Panc1 (cell line): ENCODE measurements around the gene ZNF547. TPM values are rescaled to one million over a fixed set of nuclear protein-coding genes. Genes with fewer than 3 reads are reported as not detected.

Source experiments
- ATAC-seq: fragments of 200-7000 bp; cut with Tn5 transposase; 2 replicates; pipeline ENCODE4 v1.9.1; 2020; ENCODE audit warnings: mild to moderate bottlenecking, moderate library complexity
- BruUV-seq: library from RNA; stranded (reverse); fragments of 400-500 nt; replicated peaks from 2 replicates; lab custom pipeline; 2021; lab: Mats Ljungman, UMichigan
- CTCF ChIA-PET: fragments of 300-600 bp; sonication (Branson Sonifier 250); formaldehyde crosslinking; loops from one replicate; lab custom pipeline; 2022; ENCODE audit warnings: antibody characterized with exemption; lab: Charles Lee
- POLR2A ChIA-PET: fragments of 300-600 bp; sonication (Branson Sonifier 250); formaldehyde crosslinking; loops from one replicate; lab custom pipeline; 2022; ENCODE audit warnings: antibody characterized with exemption; lab: Charles Lee
- DNase-seq: peaks from one replicate; pipeline ENCODE4 v3.0.0-alpha.2; 2010; ENCODE audit warnings: low read depth, low spot score
- H3K27ac ChIP-seq: 2 replicates; pipeline ENCODE4 v1.5.1; 2011; ENCODE audit warnings: mild to moderate bottlenecking, low read length, inconsistent platforms
- H3K27me3 ChIP-seq: fragments of 200-500 bp; sonication (Bioruptor generic); 2 replicates; pipeline ENCODE4 v1.6.0; 2014; ENCODE audit warnings: low read length, inconsistent platforms; ENCODE audit not compliant: control insufficient read depth, insufficient read depth
- H3K36me3 ChIP-seq: fragments of 200-500 bp; sonication (Bioruptor generic); 2 replicates; pipeline ENCODE4 v1.5.1; 2014; ENCODE audit warnings: inconsistent platforms, mild to moderate bottlenecking, low read length, moderate library complexity; ENCODE audit not compliant: control insufficient read depth, insufficient read depth
- H3K4me1 ChIP-seq: 2 replicates; pipeline ENCODE4 v1.5.1; 2011; ENCODE audit warnings: inconsistent platforms, mild to moderate bottlenecking, low read length, moderate library complexity; ENCODE audit not compliant: control insufficient read depth, insufficient read depth
- H3K4me3 ChIP-seq, 2 experiments: 2 replicates each; pipeline ENCODE4 v1.5.1; 2011 to 2012; ENCODE audit warnings: low read depth in 2 of 2, low read length in 2 of 2, mild to moderate bottlenecking in 2 of 2, inconsistent platforms in 1 of 2, moderate library complexity in 1 of 2
- H3K9me3 ChIP-seq: fragments of 200-500 bp; sonication (Bioruptor generic); 2 replicates; pipeline ENCODE4 v1.5.1; 2014; ENCODE audit warnings: low read depth, mild to moderate bottlenecking, inconsistent platforms, low read length, moderate library complexity; ENCODE audit not compliant: control insufficient read depth, insufficient read depth
- CTCF ChIP-seq: fragments of 450-650 bp; IDR thresholded peaks from 2 replicates; pipeline ENCODE4 v1.5.1; 2017; ENCODE audit warnings: mild to moderate bottlenecking
- POLR2AphosphoS5 ChIP-seq: IDR thresholded peaks from 2 replicates; pipeline ENCODE4 v1.6.1; 2012; ENCODE audit warnings: mild to moderate bottlenecking, low read depth, low read length, moderate library complexity
- REST ChIP-seq, 2 experiments: IDR thresholded peaks; 2 replicates each; pipeline ENCODE4 v1.6.1; 2011 to 2012; ENCODE audit warnings: low read depth in 2 of 2, control low read depth in 1 of 2, low read length in 1 of 2, mild to moderate bottlenecking in 1 of 2, moderate library complexity in 1 of 2; ENCODE audit not compliant: insufficient read depth in 1 of 2
- SIN3A ChIP-seq: IDR thresholded peaks from 2 replicates; pipeline ENCODE4 v1.6.1; 2012; ENCODE audit warnings: low read depth, mild to moderate bottlenecking, low read length, moderate library complexity, borderline replicate concordance; ENCODE audit not compliant: insufficient read depth
- TCF7L2 ChIP-seq: IDR thresholded peaks from 2 replicates; pipeline ENCODE4 v1.6.1; 2011; ENCODE audit warnings: mild to moderate bottlenecking, low read depth, low read length, inconsistent platforms
- in situ Hi-C: cut with HindIII; loops from 2 replicates; pipeline ENCODE4 v1.10.0; 2016; ENCODE audit warnings: low sequenced_read_pairs, low pct_unique_long_range_greater_than_20kb
- intact Hi-C: fragments of 100-400 bp; cut with micrococcal nuclease; formaldehyde crosslinking; loops from one replicate; pipeline ENCODE4 v1.10.0; 2022; ENCODE audit not compliant: unreplicated experiment
- total RNA-seq: library from RNA; stranded (reverse); gene quantifications from one replicate; pipeline ENCODE4 v1.2.1, GENCODE V29; 2021; ENCODE audit not compliant: unreplicated experiment

The ZNF547 gene
- total RNA-seq, 1 experiment from 2014 or later = 4.1 TPM

GRCh38 chr19:57359300-57359699 lies 4.1 kb upstream of the ZNF547 start:
- H3K27ac ChIP-seq = no peak overlapping the region
- no peak for ATAC-seq
- H3K9me3 ChIP-seq = peaks cover 34% of the 10 kb centered on the region
- no peak overlapping the region for H3K4me3 ChIP-seq
- peaks cover 5% of the 10 kb centered on the region for H3K4me1 ChIP-seq
- in situ Hi-C loops = no loop called here
- POLR2A ChIA-PET = no interaction called here
- peaks cover 7% of the 10 kb centered on the region; the same call in 1 of the 2 replicates for H3K36me3 ChIP-seq
- intact Hi-C loops = no loop called here
- TF ChIP-seq POLR2AphosphoS5 = no peak
- TF ChIP-seq REST (IDR thresholded peaks at IDR 0.05; ENCODE audit: insufficient read depth in 1 of 2, low read depth in 2 of 2, low read length in 1 of 2) = no peak
- TF ChIP-seq SIN3A = no peak
- no peak for TF ChIP-seq CTCF
- no peak for TF ChIP-seq TCF7L2
- no peaks in the 10 kb centered on the region for H3K27me3 ChIP-seq
- no TSS peak for BruUV-seq
- CTCF ChIA-PET = no interaction called here
- no peak for DNase-seq

DNA sequence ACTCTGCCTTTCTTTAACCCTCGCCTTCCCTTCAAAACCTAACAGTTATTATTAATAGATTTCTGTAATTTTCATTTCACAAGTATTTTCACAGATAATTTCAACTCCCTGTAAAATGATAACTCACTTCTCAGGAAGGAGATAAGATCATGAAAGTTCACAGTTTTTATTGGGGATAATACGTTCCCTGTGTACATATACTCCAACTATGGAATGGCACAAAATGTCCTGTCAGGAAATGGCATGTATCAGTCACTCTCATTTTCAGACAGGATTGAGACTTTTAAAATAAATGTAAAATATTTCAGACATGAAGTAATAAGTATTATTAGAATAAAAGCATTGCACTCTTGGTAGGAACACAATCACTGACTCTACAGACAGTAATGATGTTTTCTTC lies 932 bp upstream of the ZNF547 start:
- ChIA-PET CTCF (no interaction called here), POLR2A (no interaction called here)
- TF ChIP-seq CTCF = no peak
- TF ChIP-seq REST (IDR thresholded peaks at IDR 0.05; ENCODE audit: insufficient read depth in 1 of 2, low read depth in 2 of 2, low read length in 1 of 2) = no peak
- TF ChIP-seq SIN3A = no peak
- TF ChIP-seq TCF7L2 = no peak
- TF ChIP-seq POLR2AphosphoS5 = no peak
- in situ Hi-C loops = no loop called here
- H3K36me3 ChIP-seq = no peaks in the 10 kb centered on the region
- ATAC-seq = no peak
- no TSS peak for BruUV-seq
- H3K4me1 ChIP-seq = peaks cover 5% of the 10 kb centered on the region
- peak overlapping the region; percentile 97 for H3K27ac ChIP-seq
- peak overlapping the region; percentile 80 to 81 for H3K4me3 ChIP-seq
- peaks cover 5% of the 10 kb centered on the region; the same call in 1 of the 2 replicates for H3K9me3 ChIP-seq
- DNase-seq = no peak
- H3K27me3 ChIP-seq = no peaks in the 10 kb centered on the region
- intact Hi-C loops = no loop called here
